ENCODE results near the gene GTF2A1L.

The GTF2A1L gene

GRCh38 chr2:48691935-48692691 lies 74.5 kb downstream of the GTF2A1L start:
- POLR2A ChIA-PET (ENCODE audit: low non-redundant PET) = no interaction called here

GRCh38 chr2:48693066-48693465 lies 75.4 kb downstream of the GTF2A1L start:
- no peak for DNase-seq (ENCODE audit: low spot score)
- ChIA-PET CTCF (no interaction called here), POLR2A (ENCODE audit: low non-redundant PET) (no interaction called here)
- TF ChIP-seq, protein P1, sequence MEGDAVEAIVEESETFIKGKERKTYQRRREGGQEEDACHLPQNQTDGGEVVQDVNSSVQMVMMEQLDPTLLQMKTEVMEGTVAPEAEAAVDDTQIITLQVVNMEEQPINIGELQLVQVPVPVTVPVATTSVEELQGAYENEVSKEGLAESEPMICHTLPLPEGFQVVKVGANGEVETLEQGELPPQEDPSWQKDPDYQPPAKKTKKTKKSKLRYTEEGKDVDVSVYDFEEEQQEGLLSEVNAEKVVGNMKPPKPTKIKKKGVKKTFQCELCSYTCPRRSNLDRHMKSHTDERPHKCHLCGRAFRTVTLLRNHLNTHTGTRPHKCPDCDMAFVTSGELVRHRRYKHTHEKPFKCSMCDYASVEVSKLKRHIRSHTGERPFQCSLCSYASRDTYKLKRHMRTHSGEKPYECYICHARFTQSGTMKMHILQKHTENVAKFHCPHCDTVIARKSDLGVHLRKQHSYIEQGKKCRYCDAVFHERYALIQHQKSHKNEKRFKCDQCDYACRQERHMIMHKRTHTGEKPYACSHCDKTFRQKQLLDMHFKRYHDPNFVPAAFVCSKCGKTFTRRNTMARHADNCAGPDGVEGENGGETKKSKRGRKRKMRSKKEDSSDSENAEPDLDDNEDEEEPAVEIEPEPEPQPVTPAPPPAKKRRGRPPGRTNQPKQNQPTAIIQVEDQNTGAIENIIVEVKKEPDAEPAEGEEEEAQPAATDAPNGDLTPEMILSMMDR (conservative IDR thresholded peaks at IDR 0.05; ENCODE audit: low read depth) = no peak
- no peak overlapping the region for H3K27ac ChIP-seq

More at GRCh38 chr2:48691935-48692691, 74.5 kb downstream of the GTF2A1L start:
- no peak for DNase-seq (ENCODE audit: low spot score)
- TF ChIP-seq, protein P1 (conservative IDR thresholded peaks at IDR 0.05; ENCODE audit: low read depth) = no peak
- H3K27ac ChIP-seq = no peak overlapping the region
- CTCF ChIA-PET = no interaction called here

- H3K27ac ChIP-seq = no peak overlapping the region
- CTCF ChIA-PET = no interaction called here
- POLR2A ChIA-PET (ENCODE audit: low non-redundant PET) = no interaction called here
Measured at GRCh38 chr2:48693645-48694044, 76.0 kb downstream of the GTF2A1L start.

DNA sequence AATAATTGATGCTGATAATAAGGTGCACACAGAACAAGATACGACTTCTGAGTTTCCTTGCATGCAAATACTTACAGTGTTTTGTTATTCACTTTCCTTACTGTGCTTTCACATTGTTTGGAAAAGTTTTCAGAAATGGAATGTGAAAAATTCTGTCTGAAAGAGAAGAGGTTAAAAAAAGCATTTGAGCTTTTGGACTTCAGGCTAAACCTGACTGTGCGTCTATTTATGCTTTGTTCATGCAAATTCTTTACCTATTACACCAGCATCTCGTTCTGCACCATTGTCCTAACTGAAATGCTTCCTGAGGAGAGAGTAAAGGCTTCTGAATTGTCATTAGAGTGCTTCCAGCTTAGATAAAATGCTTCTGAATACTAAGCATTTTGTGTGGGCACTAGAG lies 76.5 kb downstream of the GTF2A1L start:
- no peak overlapping the region for H3K27ac ChIP-seq
- ChIA-PET POLR2A (ENCODE audit: low non-redundant PET) (no interaction called here), CTCF (interaction anchor here (0.6 kb wide), 1 partner anchor 69 kb away, joined by 3 read pairs; no protein-coding TSS in a partner anchor)
- no peak for DNase-seq (ENCODE audit: low spot score)
- TF ChIP-seq, protein P1 (conservative IDR thresholded peaks at IDR 0.05; ENCODE audit: low read depth) = no peak

More at GRCh38 chr2:48693645-48694044, 76.0 kb downstream of the GTF2A1L start:
- TF ChIP-seq, protein P1 (conservative IDR thresholded peaks at IDR 0.05; ENCODE audit: low read depth) = no peak
- DNase-seq (ENCODE audit: low spot score) = no peak

DNA sequence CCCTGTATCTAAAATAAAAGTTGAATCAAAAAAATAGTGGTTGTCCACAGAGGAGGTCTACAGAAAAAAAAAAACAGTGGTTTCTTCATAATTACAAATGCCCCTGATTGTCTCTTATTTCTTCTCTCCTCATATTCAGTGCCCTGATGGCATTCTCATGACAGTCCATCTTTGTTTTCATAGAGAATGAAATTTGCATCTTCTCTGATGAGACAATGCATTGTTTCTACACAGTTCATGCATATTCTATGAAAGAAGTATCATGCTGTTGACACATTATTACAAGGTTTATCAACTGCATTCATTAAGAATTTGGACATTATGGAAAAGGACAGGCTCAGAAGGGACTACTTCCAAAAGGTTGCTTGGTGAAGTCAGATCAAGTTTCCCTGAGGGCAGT lies 78.3 kb downstream of the GTF2A1L start:
- DNase-seq (ENCODE audit: low spot score) = no peak
- ChIA-PET POLR2A (ENCODE audit: low non-redundant PET) (no interaction called here), CTCF (no interaction called here)
- H3K27ac ChIP-seq = no peak overlapping the region
- TF ChIP-seq, protein P1 (conservative IDR thresholded peaks at IDR 0.05; ENCODE audit: low read depth) = no peak

DNA sequence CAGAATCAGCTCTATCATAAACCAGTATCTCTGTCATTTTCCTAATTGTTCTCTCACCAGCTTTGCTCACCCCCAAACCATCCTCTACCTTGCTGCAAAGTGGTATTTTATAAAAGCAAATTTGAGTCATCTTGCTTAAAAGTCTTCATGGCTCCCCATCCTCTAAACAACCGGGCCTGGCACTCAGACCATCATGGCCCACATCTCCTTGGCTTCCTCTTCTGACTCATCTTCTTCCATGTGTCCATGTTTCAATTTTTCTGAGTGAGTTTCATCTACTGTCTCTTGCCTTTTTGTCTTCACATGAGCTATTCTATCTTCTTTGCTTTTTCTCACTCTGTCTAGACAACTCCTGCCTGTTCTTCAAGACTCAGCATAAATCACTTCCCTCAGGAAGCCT lies 79.2 kb downstream of the GTF2A1L start:
- no peak for DNase-seq (ENCODE audit: low spot score)
- POLR2A ChIA-PET (ENCODE audit: low non-redundant PET) = no interaction called here
- no peak overlapping the region for H3K27ac ChIP-seq
- TF ChIP-seq, protein P1 (conservative IDR thresholded peaks at IDR 0.05; ENCODE audit: low read depth) = no peak
- CTCF ChIA-PET = no interaction called here

All from RWPE1 (cell line).